GM12878 (cell line): Measurements from ENCODE around the gene AXDND1. TPM values are rescaled to one million over a fixed set of nuclear protein-coding genes. Genes with fewer than 3 reads are reported as not detected.

ENCODE experiments used
- ATAC-seq: fragments of 200-7000 bp; cut with Tn5 transposase; 3 replicates; pipeline ENCODE4 v1.9.1; 2020; ENCODE audit warnings: mild to moderate bottlenecking, moderate library complexity
- BruUV-seq: library from RNA; stranded (reverse); fragments of 400-500 nt; replicated peaks from 2 replicates; lab custom pipeline; 2021; lab: Mats Ljungman, UMichigan
- CTCF ChIA-PET: fragments of 300-600 bp; sonication (Branson Sonifier 250); formaldehyde crosslinking; extraction: SDS; loops from one replicate; lab custom pipeline; 2021; ENCODE audit warnings: inconsistent platforms; lab: Yijun Ruan, JAX
- POLR2A ChIA-PET: fragments of 350-600 bp; formaldehyde crosslinking; extraction: SDS; loops from one replicate; lab custom pipeline; 2021; ENCODE audit warnings: inconsistent platforms; lab: Charles Lee
- RAD21 ChIA-PET: fragments of 300-600 bp; sonication (Branson Sonifier 250); formaldehyde crosslinking; loops from one replicate; lab custom pipeline; 2023; ENCODE audit warnings: antibody characterized with exemption; ENCODE audit not compliant: unreplicated experiment; lab: Charles Lee
- SMC1A ChIA-PET: fragments of 300-600 bp; sonication (Branson Sonifier 250); formaldehyde crosslinking; loops from one replicate; lab custom pipeline; 2023; ENCODE audit not compliant: unreplicated experiment, uncharacterized antibody; lab: Charles Lee
- DNase-seq: peaks from one replicate; pipeline ENCODE4 v3.0.0-alpha.2; 2011; ENCODE audit warnings: low read depth, low spot score
- FAIRE-seq: peaks from 3 replicates; lab custom pipeline; 2011; peaks lifted over from hg19 to GRCh38; lab: Jason Lieb, UNC
- H2AFZ ChIP-seq: 2 replicates; pipeline ENCODE4 v1.6.0; 2011; ENCODE audit warnings: low read depth, low read length, control low read depth; ENCODE audit not compliant: control insufficient read depth
- H3K27ac ChIP-seq: 2 replicates; pipeline ENCODE4 v1.5.1; 2011; ENCODE audit warnings: control low read depth; ENCODE audit not compliant: control insufficient read depth, insufficient read depth
- H3K27me3 ChIP-seq, 2 experiments: replicated peaks in 1 of 2; 2 replicates each; pipeline versions ENCODE4 v1.6.0 to v1.6.1; 2011; ENCODE audit warnings: low read length in 1 of 2; ENCODE audit not compliant: control insufficient read depth in 2 of 2, insufficient read depth in 2 of 2
- H3K36me3 ChIP-seq, 2 experiments: 2 replicates each; pipeline ENCODE4 v1.5.1; 2011; ENCODE audit warnings: low read length in 1 of 2; ENCODE audit not compliant: control insufficient read depth in 2 of 2, insufficient read depth in 2 of 2
- H3K4me1 ChIP-seq: 2 replicates; pipeline ENCODE4 v1.6.1; 2011; ENCODE audit warnings: mild to moderate bottlenecking, low read length, moderate library complexity, mixed read lengths; ENCODE audit not compliant: control insufficient read depth, insufficient read depth
- H3K4me2 ChIP-seq: 2 replicates; pipeline ENCODE4 v1.6.0; 2011; ENCODE audit warnings: control low read depth; ENCODE audit not compliant: control insufficient read depth, insufficient read depth
- H3K4me3 ChIP-seq: fragments of 200-600 bp; sonication (generic); 2 replicates; pipeline ENCODE4 v1.5.1; 2016
- H3K79me2 ChIP-seq: 2 replicates; pipeline ENCODE4 v1.6.0; 2011; ENCODE audit warnings: low read length; ENCODE audit not compliant: control insufficient read depth, insufficient read depth
- H3K9ac ChIP-seq: 2 replicates; pipeline ENCODE4 v1.8.0; 2011; ENCODE audit warnings: low read length, control low read depth, mixed read lengths; ENCODE audit not compliant: control insufficient read depth, insufficient read depth
- H3K9me3 ChIP-seq: replicated peaks from 3 replicates; pipeline ENCODE4 v1.5.1; 2011; ENCODE audit warnings: mild to moderate bottlenecking, low read length; ENCODE audit not compliant: control insufficient read depth, insufficient read depth
- H4K20me1 ChIP-seq: 2 replicates; pipeline ENCODE4 v1.6.0; 2011; ENCODE audit not compliant: control insufficient read depth, insufficient read depth
- NR2C2 ChIP-seq: IDR thresholded peaks from 2 replicates; pipeline ENCODE4 v1.6.1; 2011; ENCODE audit warnings: borderline replicate concordance, low read depth; ENCODE audit not compliant: control insufficient read depth, insufficient read length
- ZNF592 ChIP-seq: fragments of 450-650 bp; IDR thresholded peaks from 2 replicates; pipeline ENCODE4 v1.6.1; 2017; ENCODE audit warnings: mild to moderate bottlenecking, moderate library complexity
- WGBS: methylation state at CpG from one replicate; pipeline ENCODE4 v1.1.6; 2016; ENCODE audit warnings: low lambda C conversion rate; ENCODE audit not compliant: insufficient replicate concordance, insufficient coverage; ENCODE audit errors: missing lambda C conversion rate; 5-methylcytosine and 5-hydroxymethylcytosine counted together
- in situ Hi-C: fragments of 300-500 bp; cut with MboI; formaldehyde crosslinking; loops from 9 replicates; pipeline ENCODE4 v1.14.3; 2018; ENCODE audit warnings: mixed read lengths
- intact Hi-C: fragments of 100-400 bp; cut with micrococcal nuclease; formaldehyde crosslinking; loops from one replicate; pipeline ENCODE4 v1.14.2; 2022; ENCODE audit not compliant: unreplicated experiment
- polyA plus RNA-seq, 11 experiments: library from polyadenylated mRNA; depleted of rRNA in 4 of 11; unstranded in 6 of 11; stranded (reverse) in 5 of 11; fragments of >200 nt; fragmentation: Nextera tagmentation in 4 of 11; fragmentation: Illumina TruSeq in 1 of 11; extraction: Ambion mirVana in 4 of 11; extraction: Trizol in 1 of 11; gene quantifications; 1 replicate in 1 of 11; 2 replicates in 10 of 11; pipeline versions ENCODE4 v1.2.1 to v1.2.3, GENCODE V29; 2011 to 2016; ENCODE audit warnings: inconsistent platforms in 2 of 11, missing spikeins in 2 of 11, low read depth in 1 of 11
- total RNA-seq, 4 experiments: library from RNA; depleted of rRNA in 3 of 4; stranded (reverse); fragments of >200 nt in 3 of 4; fragmentation: Illumina TruSeq in 1 of 4; extraction: Trizol in 1 of 4; gene quantifications; 2 replicates each; pipeline versions ENCODE4 v1.2.1 to v1.2.3, GENCODE V29; 2013 to 2021

Gene AXDND1
- total and polyA plus RNA-seq, 10 of the 15 experiments (the other 5 are each of a cell fraction or from before 2014, with no cell fraction given), result 0.12 to 0.84 (median 0.42) TPM

GRCh38 chr1:179548666-179549367 lies 183.0 kb downstream of the AXDND1 start:
- no peaks in the 10 kb centered on the region for H4K20me1 ChIP-seq
- SMC1A ChIA-PET, result no interaction called here
- H3K4me2 ChIP-seq, result no peak overlapping the region
- POLR2A ChIA-PET, result no interaction called here
- no peaks in the 10 kb centered on the region for H3K27me3 ChIP-seq
- no peak overlapping the region for H3K27ac ChIP-seq
- ATAC-seq (no peak), DNase-seq (no peak), FAIRE-seq (no peak)
- 60% methylated on average over 3 of the region's 3 CpGs for WGBS
- no peak overlapping the region for H2AFZ ChIP-seq
- H3K9ac ChIP-seq, result no peak overlapping the region
- no peak overlapping the region for H3K4me3 ChIP-seq
- no peaks in the 10 kb centered on the region for H3K9me3 ChIP-seq
- intact Hi-C loops, result no loop called here
- in situ Hi-C loops, result no loop called here
- BruUV-seq, result no TSS peak
- TF ChIP-seq ZNF592 (no peak), NR2C2 (no peak)
- H3K36me3 ChIP-seq, result no peaks in the 10 kb centered on the region
- RAD21 ChIA-PET, result no interaction called here
- CTCF ChIA-PET, result interaction anchor here (0.6 kb wide), 1 partner anchor 1046 kb away, joined by 3 read pairs; no protein-coding TSS in a partner anchor
- H3K79me2 ChIP-seq, result no peaks in the 10 kb centered on the region
- H3K4me1 ChIP-seq, result no peaks in the 10 kb centered on the region; the same call in 1 of the 2 replicates
